ENCODE measurements around the gene RNF150.

The RNF150 gene

GRCh38 chr4:141101511-141101910, 31.8 kb downstream of the RNF150 start:
- Histone ChIP-seq H3K9ac (ENCODE audit: low read depth, low read length) (no peak overlapping the region), H3K36me3 (ENCODE audit: insufficient read depth, low read length) (no peaks in the 10 kb centered on the region), H3K9me3 (replicated peaks; ENCODE audit: low read length) (no peaks in the 10 kb centered on the region), H3K4me2 (ENCODE audit: low read length) (no peak overlapping the region), H3K4me1 (ENCODE audit: control insufficient read depth, insufficient read depth, low read length) (peaks cover 16% of the 10 kb centered on the region), H3K27me3 (ENCODE audit: control insufficient read depth, insufficient read depth, low read length) (no peaks in the 10 kb centered on the region), H3K4me3 (ENCODE audit: low read length) (no peak overlapping the region)

DNA sequence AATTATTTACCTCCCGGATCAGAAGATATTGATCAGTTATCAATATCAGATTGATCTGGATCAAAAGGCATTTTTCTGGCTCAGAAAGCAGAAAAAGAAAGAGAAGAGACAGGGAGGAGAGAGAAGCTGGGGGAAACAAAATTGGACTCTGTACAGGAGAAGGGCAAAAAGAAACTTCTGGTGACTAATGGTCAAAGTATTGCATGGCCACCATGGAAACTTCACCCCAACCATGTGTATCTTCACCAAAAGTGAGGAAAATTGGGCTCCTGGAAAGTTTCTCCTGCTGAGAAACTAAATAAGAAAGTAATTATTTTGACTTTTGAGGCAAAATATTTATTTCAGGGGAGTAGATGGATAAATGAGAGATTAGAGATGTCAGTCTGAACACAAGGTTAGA, 33.9 kb downstream of the RNF150 start:
- H3K9me3 ChIP-seq (replicated peaks; ENCODE audit: low read length) = no peaks in the 10 kb centered on the region
- no peak overlapping the region for H3K4me2 ChIP-seq (ENCODE audit: low read length)
- H3K36me3 ChIP-seq (ENCODE audit: insufficient read depth, low read length) = no peaks in the 10 kb centered on the region
- peaks cover 16% of the 10 kb centered on the region for H3K4me1 ChIP-seq (ENCODE audit: control insufficient read depth, insufficient read depth, low read length)
- peak overlapping the region; percentile 39 for H3K9ac ChIP-seq (ENCODE audit: low read depth, low read length)
- no peaks in the 10 kb centered on the region for H3K27me3 ChIP-seq (ENCODE audit: control insufficient read depth, insufficient read depth, low read length)
- H3K4me3 ChIP-seq (ENCODE audit: low read length) = no peak overlapping the region

DNA sequence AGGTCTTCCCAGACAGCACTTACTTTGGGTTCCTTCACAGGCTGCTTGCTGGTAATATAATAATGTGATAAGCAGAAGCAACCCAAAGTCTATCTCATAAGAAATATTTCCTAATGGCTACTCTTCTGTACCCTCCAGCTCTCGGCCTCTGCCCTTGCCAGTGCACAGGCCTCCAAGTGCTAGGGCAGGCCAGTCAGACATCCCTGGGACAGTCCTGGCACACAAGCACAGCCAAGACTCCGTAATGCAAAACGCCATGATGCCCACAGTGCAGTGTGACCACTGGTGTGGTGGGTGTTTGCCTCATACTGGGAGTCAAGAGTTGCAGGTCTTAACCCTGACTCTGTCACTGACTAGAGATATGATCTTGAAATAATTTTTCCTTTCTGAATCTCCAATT, 35.1 kb downstream of the RNF150 start:
- H3K36me3 ChIP-seq (ENCODE audit: insufficient read depth, low read length) = no peaks in the 10 kb centered on the region
- H3K4me3 ChIP-seq (ENCODE audit: low read length) = no peak overlapping the region
- H3K4me2 ChIP-seq (ENCODE audit: low read length) = no peak overlapping the region
- no peak overlapping the region for H3K9ac ChIP-seq (ENCODE audit: low read depth, low read length)
- H3K9me3 ChIP-seq (replicated peaks; ENCODE audit: low read length) = no peaks in the 10 kb centered on the region
- peaks cover 16% of the 10 kb centered on the region for H3K4me1 ChIP-seq (ENCODE audit: control insufficient read depth, insufficient read depth, low read length)
- H3K27me3 ChIP-seq (ENCODE audit: control insufficient read depth, insufficient read depth, low read length) = no peaks in the 10 kb centered on the region

DNA sequence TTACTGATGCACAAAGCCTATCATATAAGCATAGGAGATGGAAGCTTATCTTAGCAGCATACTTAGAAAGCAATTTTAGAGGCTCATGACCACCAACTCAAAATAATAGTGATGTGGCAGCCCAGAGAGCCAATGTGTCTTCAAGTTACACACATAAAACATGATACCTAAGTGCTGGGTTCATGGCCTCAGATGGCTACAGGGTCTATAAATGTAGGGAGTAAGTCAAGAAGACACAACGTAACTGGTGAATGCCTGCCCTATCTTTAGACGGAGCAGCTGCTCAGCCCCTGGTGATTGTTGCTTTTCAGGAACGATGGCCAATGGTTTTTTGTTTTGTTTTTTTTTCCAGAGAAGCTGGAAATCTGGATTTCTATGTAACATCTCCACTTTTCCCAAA, 42.8 kb downstream of the RNF150 start:
- Histone ChIP-seq H3K9ac (ENCODE audit: low read depth, low read length) (no peak overlapping the region), H3K36me3 (ENCODE audit: insufficient read depth, low read length) (no peaks in the 10 kb centered on the region), H3K4me2 (ENCODE audit: low read length) (no peak overlapping the region), H3K4me1 (ENCODE audit: control insufficient read depth, insufficient read depth, low read length) (no peaks in the 10 kb centered on the region), H3K9me3 (replicated peaks; ENCODE audit: low read length) (no peaks in the 10 kb centered on the region), H3K4me3 (ENCODE audit: low read length) (no peak overlapping the region), H3K27me3 (ENCODE audit: control insufficient read depth, insufficient read depth, low read length) (no peaks in the 10 kb centered on the region)

- H3K4me1 ChIP-seq (ENCODE audit: control insufficient read depth, insufficient read depth, low read length) = peaks cover 3% of the 10 kb centered on the region
- peak overlapping the region; percentile 41 for H3K9ac ChIP-seq (ENCODE audit: low read depth, low read length)
- H3K36me3 ChIP-seq (ENCODE audit: insufficient read depth, low read length) = no peaks in the 10 kb centered on the region
- H3K4me2 ChIP-seq (ENCODE audit: low read length) = peak overlapping the region; percentile 73
- no peaks in the 10 kb centered on the region for H3K27me3 ChIP-seq (ENCODE audit: control insufficient read depth, insufficient read depth, low read length)
- peak overlapping the region; percentile 33 for H3K4me3 ChIP-seq (ENCODE audit: low read length)
- H3K9me3 ChIP-seq (replicated peaks; ENCODE audit: low read length) = no peaks in the 10 kb centered on the region
These were observed 51.3 kb downstream of the RNF150 start for GRCh38 chr4:141081921-141082395.

DNA sequence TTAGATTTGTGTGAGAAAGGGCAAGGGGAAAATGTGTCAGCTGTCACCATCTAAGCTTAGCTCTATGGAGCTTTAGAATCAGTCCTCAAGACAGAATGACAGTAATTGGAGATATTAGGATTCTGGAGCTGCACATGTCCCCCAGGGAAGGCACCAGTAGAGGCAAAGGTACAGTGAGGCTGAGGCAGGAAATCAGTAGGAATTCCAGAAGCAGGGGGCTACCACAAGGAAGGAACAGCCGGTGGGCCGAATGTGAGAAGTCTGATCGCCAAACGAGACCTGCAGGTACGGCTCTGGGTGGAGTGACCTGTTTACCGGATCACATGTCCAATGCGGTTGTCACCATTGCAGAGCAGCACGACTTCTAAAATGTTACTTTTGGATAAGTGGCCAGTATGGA, 52.6 kb downstream of the RNF150 start:
- Histone ChIP-seq H3K4me3 (ENCODE audit: low read length) (no peak overlapping the region), H3K27me3 (ENCODE audit: control insufficient read depth, insufficient read depth, low read length) (no peaks in the 10 kb centered on the region), H3K4me2 (ENCODE audit: low read length) (no peak overlapping the region)

GRCh38 chr4:141079393-141079930, 53.8 kb downstream of the RNF150 start:
- Histone ChIP-seq H3K4me2 (ENCODE audit: low read length) (no peak overlapping the region), H3K27me3 (ENCODE audit: control insufficient read depth, insufficient read depth, low read length) (no peaks in the 10 kb centered on the region), H3K4me3 (ENCODE audit: low read length) (no peak overlapping the region), H3K36me3 (ENCODE audit: insufficient read depth, low read length) (no peaks in the 10 kb centered on the region), H3K9ac (ENCODE audit: low read depth, low read length) (no peak overlapping the region), H3K4me1 (ENCODE audit: control insufficient read depth, insufficient read depth, low read length) (peaks cover 7% of the 10 kb centered on the region), H3K9me3 (replicated peaks; ENCODE audit: low read length) (no peaks in the 10 kb centered on the region)

More for the DNA sequence above, 52.6 kb downstream of the RNF150 start:
- Histone ChIP-seq H3K9ac (ENCODE audit: low read depth, low read length) (no peak overlapping the region), H3K9me3 (replicated peaks; ENCODE audit: low read length) (no peaks in the 10 kb centered on the region), H3K4me1 (ENCODE audit: control insufficient read depth, insufficient read depth, low read length) (peaks cover 3% of the 10 kb centered on the region), H3K36me3 (ENCODE audit: insufficient read depth, low read length) (no peaks in the 10 kb centered on the region)

DNA sequence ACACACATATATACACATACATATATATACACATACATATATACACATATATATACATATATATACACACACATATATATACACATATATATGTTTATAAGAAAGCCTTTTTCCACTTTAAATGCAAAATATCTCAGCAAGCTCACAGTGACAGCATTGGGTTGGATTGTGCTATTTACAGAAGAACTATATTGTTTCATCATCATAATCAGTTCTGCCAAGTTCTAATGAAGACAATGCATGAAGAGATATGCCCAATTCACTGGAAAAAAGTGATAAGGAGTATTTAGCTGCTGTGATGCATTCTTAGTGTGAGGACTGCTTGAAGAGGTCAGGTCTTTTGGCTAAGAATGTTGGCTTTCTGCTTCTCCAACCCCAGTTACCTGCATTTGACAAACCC, 54.4 kb downstream of the RNF150 start:
- H3K4me3 ChIP-seq (ENCODE audit: low read length) = no peak overlapping the region
- H3K4me2 ChIP-seq (ENCODE audit: low read length) = no peak overlapping the region
- H3K27me3 ChIP-seq (ENCODE audit: control insufficient read depth, insufficient read depth, low read length) = no peaks in the 10 kb centered on the region
- H3K9me3 ChIP-seq (replicated peaks; ENCODE audit: low read length) = no peaks in the 10 kb centered on the region
- H3K4me1 ChIP-seq (ENCODE audit: control insufficient read depth, insufficient read depth, low read length) = peaks cover 12% of the 10 kb centered on the region
- no peaks in the 10 kb centered on the region for H3K36me3 ChIP-seq (ENCODE audit: insufficient read depth, low read length)
- H3K9ac ChIP-seq (ENCODE audit: low read depth, low read length) = no peak overlapping the region

GRCh38 chr4:141077611-141078225, 55.6 kb downstream of the RNF150 start:
- Histone ChIP-seq H3K4me1 (ENCODE audit: control insufficient read depth, insufficient read depth, low read length) (peaks cover 12% of the 10 kb centered on the region), H3K4me3 (ENCODE audit: low read length) (no peak overlapping the region), H3K27me3 (ENCODE audit: control insufficient read depth, insufficient read depth, low read length) (no peaks in the 10 kb centered on the region), H3K4me2 (ENCODE audit: low read length) (no peak overlapping the region), H3K9ac (ENCODE audit: low read depth, low read length) (no peak overlapping the region), H3K36me3 (ENCODE audit: insufficient read depth, low read length) (no peaks in the 10 kb centered on the region), H3K9me3 (replicated peaks; ENCODE audit: low read length) (no peaks in the 10 kb centered on the region)

DNA sequence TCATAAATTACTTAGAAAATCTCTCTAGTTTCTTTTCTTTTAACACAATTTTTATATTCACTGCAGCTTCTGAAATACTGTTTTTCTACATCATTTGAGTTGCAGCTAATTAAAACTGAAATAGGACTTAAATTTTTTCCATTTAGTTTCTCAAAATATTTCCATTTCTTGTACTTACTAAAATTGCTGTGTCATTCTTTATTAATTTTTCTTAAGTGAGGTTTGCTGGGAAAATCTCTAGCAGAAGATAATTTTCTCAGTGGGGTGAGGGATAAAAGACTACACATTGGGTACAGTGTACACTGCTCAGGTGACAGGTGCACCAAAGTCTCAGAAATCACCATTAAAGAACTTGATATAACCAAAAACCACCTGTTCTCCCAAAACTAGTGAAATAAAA, 57.7 kb downstream of the RNF150 start:
- H3K9ac ChIP-seq (ENCODE audit: low read depth, low read length) = no peak overlapping the region
- H3K27me3 ChIP-seq (ENCODE audit: control insufficient read depth, insufficient read depth, low read length) = no peaks in the 10 kb centered on the region
- no peak overlapping the region for H3K4me3 ChIP-seq (ENCODE audit: low read length)
- H3K36me3 ChIP-seq (ENCODE audit: insufficient read depth, low read length) = no peaks in the 10 kb centered on the region
- H3K4me2 ChIP-seq (ENCODE audit: low read length) = no peak overlapping the region
- no peaks in the 10 kb centered on the region for H3K9me3 ChIP-seq (replicated peaks; ENCODE audit: low read length)
- H3K4me1 ChIP-seq (ENCODE audit: control insufficient read depth, insufficient read depth, low read length) = peaks cover 12% of the 10 kb centered on the region

GRCh38 chr4:141074098-141074878, 59.0 kb downstream of the RNF150 start:
- Histone ChIP-seq H3K9me3 (replicated peaks; ENCODE audit: low read length) (no peaks in the 10 kb centered on the region), H3K4me2 (ENCODE audit: low read length) (peak overlapping the region; percentile 20), H3K27me3 (ENCODE audit: control insufficient read depth, insufficient read depth, low read length) (no peaks in the 10 kb centered on the region), H3K4me1 (ENCODE audit: control insufficient read depth, insufficient read depth, low read length) (peaks cover 12% of the 10 kb centered on the region), H3K4me3 (ENCODE audit: low read length) (no peak overlapping the region), H3K9ac (ENCODE audit: low read depth, low read length) (no peak overlapping the region), H3K36me3 (ENCODE audit: insufficient read depth, low read length) (no peaks in the 10 kb centered on the region)
